OCI-LY1 (cell line): Measurements from ENCODE around the gene NRIP1.

Experiments
- EZH2 ChIP-seq: fragments of 200-600 bp; sonication (generic), shearing (Covaris generic); IDR thresholded peaks from 2 replicates; pipeline ENCODE4 v1.8.0; 2017; ENCODE audit warnings: borderline replicate concordance, mixed run types, mild to moderate bottlenecking, antibody characterized with exemption, low read length, moderate library complexity, mixed read lengths
- TF ChIP-seq, protein P1 (sequence below): fragments of 200-600 bp; sonication (generic), shearing (Covaris generic); IDR thresholded peaks from 2 replicates; pipeline ENCODE4 v1.5.1; 2017; ENCODE audit warnings: mild to moderate bottlenecking, antibody characterized with exemption, low read length, moderate library complexity, mixed read lengths

GRCh38 chr21:15065392-15066122 is 757 bp upstream of the NRIP1 start:
- TF ChIP-seq, protein P1, sequence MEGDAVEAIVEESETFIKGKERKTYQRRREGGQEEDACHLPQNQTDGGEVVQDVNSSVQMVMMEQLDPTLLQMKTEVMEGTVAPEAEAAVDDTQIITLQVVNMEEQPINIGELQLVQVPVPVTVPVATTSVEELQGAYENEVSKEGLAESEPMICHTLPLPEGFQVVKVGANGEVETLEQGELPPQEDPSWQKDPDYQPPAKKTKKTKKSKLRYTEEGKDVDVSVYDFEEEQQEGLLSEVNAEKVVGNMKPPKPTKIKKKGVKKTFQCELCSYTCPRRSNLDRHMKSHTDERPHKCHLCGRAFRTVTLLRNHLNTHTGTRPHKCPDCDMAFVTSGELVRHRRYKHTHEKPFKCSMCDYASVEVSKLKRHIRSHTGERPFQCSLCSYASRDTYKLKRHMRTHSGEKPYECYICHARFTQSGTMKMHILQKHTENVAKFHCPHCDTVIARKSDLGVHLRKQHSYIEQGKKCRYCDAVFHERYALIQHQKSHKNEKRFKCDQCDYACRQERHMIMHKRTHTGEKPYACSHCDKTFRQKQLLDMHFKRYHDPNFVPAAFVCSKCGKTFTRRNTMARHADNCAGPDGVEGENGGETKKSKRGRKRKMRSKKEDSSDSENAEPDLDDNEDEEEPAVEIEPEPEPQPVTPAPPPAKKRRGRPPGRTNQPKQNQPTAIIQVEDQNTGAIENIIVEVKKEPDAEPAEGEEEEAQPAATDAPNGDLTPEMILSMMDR: no peak
- no peak for TF ChIP-seq EZH2
